Daoy (cell line): ENCODE measurements around the gene C19orf33. TPM values are rescaled to one million over a fixed set of nuclear protein-coding genes. Genes with fewer than 3 reads are reported as not detected.
"Not testable (repeated sequence)": the region's sequence is repeated elsewhere in the genome, so short reads cannot be mapped to it uniquely, and the experiment has no call there.

ENCODE experiments used
- DNase-seq: peaks from one replicate; pipeline ENCODE4 v3.0.0-alpha.2; 2015; ENCODE audit warnings: low read depth
- total RNA-seq: library from RNA; depleted of rRNA; stranded (reverse); fragments of >200 nt; shearing (Covaris generic); gene quantifications from 2 replicates; pipeline ENCODE4 v1.2.3, GENCODE V29; 2014; rRNA removed

C19orf33 gene
- total RNA-seq, 1 experiment from 2014 or later: 2.7 TPM

DNA sequence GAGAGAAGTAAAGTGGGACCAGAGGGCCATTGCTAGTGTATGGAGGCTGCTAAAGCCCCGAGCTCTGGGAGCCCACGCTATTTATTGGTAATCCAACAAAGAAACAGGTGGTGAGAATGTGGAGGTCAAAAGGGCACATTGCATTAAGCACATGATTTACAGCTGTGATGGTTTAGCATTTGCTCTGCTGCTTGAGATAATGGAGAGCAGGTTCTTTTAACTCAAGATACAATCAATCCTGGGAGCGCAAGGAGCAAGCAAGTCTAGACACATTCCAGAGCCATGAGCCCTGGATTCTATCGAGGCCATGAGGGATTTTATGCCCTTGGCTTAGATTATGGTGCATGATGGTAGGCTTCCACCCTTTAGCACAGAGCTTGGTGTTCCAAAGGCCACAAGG is 35.0 kb downstream of the C19orf33 start:
- not testable (repeated sequence) for DNase-seq

DNA sequence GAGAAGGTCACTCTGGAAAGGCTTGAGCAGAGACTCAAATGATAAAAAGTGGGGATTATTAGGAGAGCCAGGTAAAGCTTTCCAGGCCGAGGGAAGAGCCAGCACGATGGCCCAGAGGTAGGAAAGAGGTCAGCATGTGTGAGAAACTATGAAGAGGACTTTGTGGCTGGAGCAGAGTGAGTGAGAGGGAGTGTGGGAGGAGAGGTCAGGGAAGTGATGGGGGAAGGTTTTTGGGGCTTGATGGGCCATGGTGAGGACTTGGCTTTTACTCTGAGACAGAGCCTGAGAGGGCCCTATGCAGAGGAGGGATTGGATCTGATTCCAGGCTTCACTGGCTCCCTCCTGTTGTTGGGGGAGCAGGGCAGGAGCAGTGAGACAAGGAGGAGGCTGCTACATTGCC is 36.9 kb downstream of the C19orf33 start:
- DNase-seq: no peak

DNA sequence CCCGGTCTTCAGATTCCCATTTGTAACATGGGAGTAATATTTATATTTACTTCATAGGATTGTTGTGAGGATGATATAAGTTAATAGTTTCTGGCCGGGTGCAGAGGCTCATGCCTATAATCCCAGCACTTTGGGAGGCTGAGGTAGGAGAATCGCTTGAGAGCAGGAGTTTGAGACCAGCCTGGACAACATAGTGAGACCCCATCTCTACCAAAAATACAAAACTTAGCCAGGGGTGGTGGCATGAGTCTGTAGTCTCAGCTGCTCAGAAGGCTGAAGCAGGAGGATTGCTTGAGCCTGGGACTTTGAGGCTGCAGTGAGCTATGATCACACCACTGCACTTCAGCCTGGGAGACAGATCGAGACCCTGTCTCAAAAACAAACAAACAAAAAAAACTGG is 42.8 kb downstream of the C19orf33 start:
- no peak for DNase-seq

DNA sequence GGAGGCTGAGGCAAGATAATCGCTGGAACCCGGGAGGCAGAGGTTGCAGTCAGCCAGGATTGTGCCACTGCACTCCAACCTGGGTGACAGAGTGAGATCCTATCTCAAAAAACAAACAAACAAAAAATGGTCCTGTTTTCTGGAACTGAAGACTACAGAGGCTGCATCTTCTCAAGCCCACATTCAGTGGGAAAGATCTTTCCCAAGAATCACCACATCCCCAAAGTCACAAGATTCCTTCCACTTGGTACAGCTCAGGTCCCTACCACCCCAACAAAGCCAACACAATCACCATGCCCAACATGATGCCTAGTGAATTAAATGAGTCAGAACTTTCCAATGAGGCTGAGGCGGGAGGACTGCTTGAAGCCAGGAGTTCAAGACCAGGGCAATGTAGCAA is 46.8 kb downstream of the C19orf33 start:
- DNase-seq: no peak

DNA sequence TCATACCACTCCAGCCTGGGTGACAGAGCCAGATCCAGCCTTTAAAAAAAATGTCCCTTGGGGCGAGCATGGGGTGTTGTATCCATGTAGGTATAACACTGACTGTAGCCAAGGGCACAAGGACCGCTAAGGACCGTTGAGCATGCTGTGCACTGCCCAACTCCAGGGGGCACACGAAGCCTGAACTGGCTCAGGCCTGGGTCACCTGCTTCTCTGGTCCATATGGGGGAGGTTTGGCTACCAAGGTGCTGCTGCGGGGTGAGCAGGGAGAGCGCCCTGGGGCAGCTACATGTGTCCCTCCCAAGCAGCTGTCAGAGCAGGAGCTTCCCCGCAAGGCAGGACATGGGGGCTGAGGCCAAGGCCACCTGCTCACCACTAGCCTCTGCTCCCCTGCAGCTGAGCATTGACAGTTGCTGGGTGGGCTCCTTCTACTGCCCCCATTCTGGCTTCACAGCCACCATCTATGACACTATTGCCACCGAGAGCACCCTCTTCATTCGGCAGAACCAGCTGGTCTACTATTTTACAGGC is 47.9 kb downstream of the C19orf33 start:
- DNase-seq: no peak

DNA sequence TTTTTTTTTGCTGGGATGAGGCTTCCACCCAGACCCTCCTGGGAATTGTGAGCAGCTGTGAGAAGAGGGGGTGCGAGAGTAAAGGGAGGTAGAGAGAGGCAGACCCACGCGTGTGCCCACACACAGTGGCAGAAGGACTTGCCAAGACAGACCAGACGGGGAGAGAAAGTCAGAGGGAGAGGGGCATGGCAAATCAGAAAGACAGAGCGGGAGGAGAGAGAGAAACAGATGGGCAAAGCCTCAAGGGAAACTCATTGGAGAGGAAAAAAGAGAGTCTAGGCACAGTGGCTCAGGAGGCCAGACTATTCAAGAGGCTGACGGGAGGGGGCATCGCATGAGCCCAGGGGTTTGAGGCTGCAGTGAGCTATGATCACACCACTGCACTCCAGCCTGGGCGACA is 48.6 kb downstream of the C19orf33 start:
- DNase-seq: no peak

Other genes with a start within 250 kb of the C19orf33 start
- 5.3 and 6.4 TPM in 2 replicates for gene DPF1, start 80.0 kb upstream of the C19orf33 start, total RNA-seq
- gene PPP1R14A, start 47.9 kb upstream of the C19orf33 start, total RNA-seq: 6.1 TPM in 1 of 2 replicates, not detected in the other
- 3.3 and 5.5 TPM in 2 replicates for gene SPINT2, start 39.7 kb upstream of the C19orf33 start, total RNA-seq
- gene YIF1B, start 11.7 kb downstream of the C19orf33 start, total RNA-seq: 97.5 and 99.7 TPM in 2 replicates
- 5.2 and 5.9 TPM in 2 replicates for gene KCNK6, start 15.6 kb downstream of the C19orf33 start, total RNA-seq
- gene CATSPERG, start 31.6 kb downstream of the C19orf33 start, total RNA-seq: 0.23 and 0.45 TPM in 2 replicates
- 273 and 343 TPM in 2 replicates for gene PSMD8, start 70.3 kb downstream of the C19orf33 start, total RNA-seq
- gene GGN, start 83.8 kb downstream of the C19orf33 start, total RNA-seq: not detected in 2 replicates
- gene SPRED3, start 84.4 kb downstream of the C19orf33 start, total RNA-seq: 0.06 and 0.91 TPM in 2 replicates
- 19.0 and 21.9 TPM in 2 replicates for gene FAM98C, start 98.8 kb downstream of the C19orf33 start, total RNA-seq
- not detected in 2 replicates for gene RASGRP4, start 122.0 kb downstream of the C19orf33 start, total RNA-seq
- gene RYR1, start 129.4 kb downstream of the C19orf33 start, total RNA-seq: 0.03 and 0.11 TPM in 2 replicates